ENCODE results near the gene CLPSL2. TPM values are rescaled to one million over a fixed set of nuclear protein-coding genes. Genes with fewer than 3 reads are reported as not detected.

The CLPSL2 gene
- total RNA-seq, 4 donors from 2014 or later, result not detected

GRCh38 chr6:35780719-35781118 lies 4.3 kb downstream of the CLPSL2 start, which contains the start of gene CLPSL1:
CLPSL1 (plus strand) TSS chr6:35781019; CDS start chr6:35781111, 92 bp downstream.
- 80 to 86% methylated on average over 7 of the region's 7 CpGs for whole genome bisulfite sequencing, 2 donors

GRCh38 chr6:35781290-35781689 lies 4.9 kb downstream of the CLPSL2 start:
- WGBS, 2 donors, result 92 to 98% methylated on average over 2 of the region's 2 CpGs
- H3K27me3 ChIP-seq, result peaks cover 0 to 29% of the 10 kb centered on the region in 2 donors
- H3K9me3 ChIP-seq, result no peaks in the 10 kb centered on the region
- H3K4me3 ChIP-seq, result no peak overlapping the region
- no peak for DNase-seq (ENCODE audit: low spot score in 2 of 2)
- peaks cover 0 to 7% (median 2%) of the 10 kb centered on the region in 4 donors for H3K4me1 ChIP-seq
- no peak overlapping the region for H3K27ac ChIP-seq
- TF ChIP-seq EP300 (IDR thresholded peaks at IDR 0.05) (no peak), POLR2A (IDR thresholded peaks at IDR 0.05) (no peak), CTCF (IDR thresholded peaks at IDR 0.05) (no peak)
- no peaks in the 10 kb centered on the region for H3K36me3 ChIP-seq

More at GRCh38 chr6:35780719-35781118, 4.3 kb downstream of the CLPSL2 start, which contains the start of gene CLPSL1:
- Histone ChIP-seq H3K4me3 (no peak within 1 kb of the TSS), H3K36me3 (no peaks in the 10 kb centered on the region), H3K9me3 (no peaks in the 10 kb centered on the region), H3K27me3 (peaks cover 0 to 29% of the 10 kb centered on the region in 2 donors), H3K27ac (no peak within 1 kb of the TSS), H3K4me1 (peaks cover 0 to 9% (median 3%) of the 10 kb centered on the region in 4 donors)
- DNase-seq (ENCODE audit: low spot score in 2 of 2), result no peak
- TF ChIP-seq CTCF (IDR thresholded peaks at IDR 0.05), result no peak
- TF ChIP-seq EP300 (IDR thresholded peaks at IDR 0.05), result no peak
- TF ChIP-seq POLR2A (IDR thresholded peaks at IDR 0.05), result no peak

- Histone ChIP-seq H3K27me3 (peaks cover 0 to 30% of the 10 kb centered on the region in 2 donors), H3K27ac (no peak overlapping the region)
- DNase-seq (ENCODE audit: low spot score in 2 of 2), result no peak
These were observed 6.0 kb downstream of the CLPSL2 start for GRCh38 chr6:35782424-35782823.

GRCh38 chr6:35784200-35784599 lies 7.8 kb downstream of the CLPSL2 start:
- no peak overlapping the region for H3K27ac ChIP-seq
- H3K36me3 ChIP-seq, result no peaks in the 10 kb centered on the region
- WGBS, 2 donors, result 61 to 68% methylated on average over 2 of the region's 2 CpGs
- no peak for TF ChIP-seq CTCF (IDR thresholded peaks at IDR 0.05)
- TF ChIP-seq EP300 (IDR thresholded peaks at IDR 0.05), result no peak
- TF ChIP-seq POLR2A (IDR thresholded peaks at IDR 0.05), result no peak
- no peak for DNase-seq (ENCODE audit: low spot score in 2 of 2)
- no peaks in the 10 kb centered on the region for H3K4me1 ChIP-seq
- H3K9me3 ChIP-seq, result no peaks in the 10 kb centered on the region
- peaks cover 0 to 47% of the 10 kb centered on the region in 2 donors for H3K27me3 ChIP-seq
- H3K4me3 ChIP-seq, result no peak overlapping the region

More at GRCh38 chr6:35782424-35782823, 6.0 kb downstream of the CLPSL2 start:
- TF ChIP-seq POLR2A (IDR thresholded peaks at IDR 0.05) (no peak), CTCF (IDR thresholded peaks at IDR 0.05) (no peak), EP300 (IDR thresholded peaks at IDR 0.05) (no peak)
- Histone ChIP-seq H3K4me3 (no peak overlapping the region), H3K9me3 (no peaks in the 10 kb centered on the region), H3K4me1 (no peaks in the 10 kb centered on the region), H3K36me3 (no peaks in the 10 kb centered on the region)
- whole genome bisulfite sequencing, 2 donors, result 53 to 72% methylated on average over 3 of the region's 3 CpGs

- Histone ChIP-seq H3K36me3 (no peaks in the 10 kb centered on the region), H3K4me3 (no peak overlapping the region), H3K27ac (no peak overlapping the region), H3K4me1 (no peaks in the 10 kb centered on the region), H3K27me3 (peaks cover 0 to 53% of the 10 kb centered on the region in 2 donors), H3K9me3 (no peaks in the 10 kb centered on the region)
- TF ChIP-seq EP300 (IDR thresholded peaks at IDR 0.05), result no peak
- TF ChIP-seq POLR2A (IDR thresholded peaks at IDR 0.05), result no peak
- no peak for TF ChIP-seq CTCF (IDR thresholded peaks at IDR 0.05)
- 58 to 68% methylated on average over 2 of the region's 2 CpGs for WGBS, 2 donors
- DNase-seq (ENCODE audit: low spot score in 2 of 2), result no peak
These were observed 9.9 kb downstream of the CLPSL2 start for GRCh38 chr6:35786272-35786671.

Data from tibial nerve (tissue), 4 donors.